Endothelial cell of umbilical vein (primary cell): ENCODE data around the gene CNTNAP2. TPM values are rescaled to one million over a fixed set of nuclear protein-coding genes. Genes with fewer than 3 reads are reported as not detected.
"Not testable (repeated sequence)": the region's sequence is repeated elsewhere in the genome, so short reads cannot be mapped to it uniquely, and the experiment has no call there.

Experiments
- BruUV-seq: library from RNA; stranded (reverse); fragments of 400-500 nt; replicated peaks from 2 replicates; lab custom pipeline; 2021; lab: Mats Ljungman, UMichigan
- CTCF ChIA-PET: fragments of 300-600, 350-600 bp; sonication (Branson Sonifier 250); formaldehyde crosslinking; loops from one replicate; lab custom pipeline; 2021; ENCODE audit warnings: antibody characterized with exemption, inconsistent platforms; lab: Charles Lee
- POLR2A ChIA-PET: fragments of 300-600, 350-600 bp; sonication (Branson Sonifier 250); formaldehyde crosslinking; loops from one replicate; lab custom pipeline; 2021; ENCODE audit warnings: antibody characterized with exemption, inconsistent platforms; lab: Charles Lee
- DNase-seq: peaks from one replicate; pipeline ENCODE4 v3.0.0-alpha.2; 2011; ENCODE audit warnings: low read depth, low spot score
- FAIRE-seq: peaks from 2 replicates; lab custom pipeline; 2011; peaks lifted over from hg19 to GRCh38; lab: Jason Lieb, UNC
- H2AFZ ChIP-seq: 2 replicates; pipeline ENCODE4 v1.6.0; 2012; ENCODE audit warnings: low read depth, low read length, control low read depth, inconsistent platforms
- H3K27ac ChIP-seq: 2 replicates; pipeline ENCODE4 v1.5.1; 2011; ENCODE audit warnings: low read depth, mild to moderate bottlenecking, control low read depth, low read length, moderate library complexity; ENCODE audit not compliant: insufficient read depth
- H3K27me3 ChIP-seq, 2 experiments: 2 replicates each; pipeline versions ENCODE4 v1.6.0 to v1.6.1; 2011; ENCODE audit warnings: low read length in 2 of 2, mixed read lengths in 1 of 2; ENCODE audit not compliant: control insufficient read depth in 2 of 2, insufficient read depth in 2 of 2
- H3K36me3 ChIP-seq, 2 experiments: 2 replicates in 1 of 2; 3 replicates in 1 of 2; pipeline ENCODE4 v1.5.1; 2011; ENCODE audit warnings: low read length in 2 of 2, mild to moderate bottlenecking in 1 of 2, moderate library complexity in 1 of 2; ENCODE audit not compliant: control insufficient read depth in 2 of 2, insufficient read depth in 2 of 2; ENCODE audit errors: extremely low read depth in 1 of 2
- H3K4me1 ChIP-seq: 3 replicates; pipeline ENCODE4 v1.5.1; 2011; ENCODE audit warnings: mild to moderate bottlenecking, low read length; ENCODE audit not compliant: control insufficient read depth, insufficient read depth; ENCODE audit errors: extremely low read depth
- H3K4me2 ChIP-seq: 2 replicates; pipeline ENCODE4 v1.6.1; 2011; ENCODE audit warnings: low read length, control low read depth, mixed read lengths; ENCODE audit not compliant: insufficient read depth
- H3K4me3 ChIP-seq, 3 experiments: fragments of 200-600 bp in 1 of 3; sonication (generic), shearing (Covaris generic) in 1 of 3; replicated peaks in 1 of 3; 2 replicates each; pipeline ENCODE4 v1.5.1; 2011 to 2016; ENCODE audit warnings: control low read depth in 3 of 3, low read length in 3 of 3, mild to moderate bottlenecking in 2 of 3, inconsistent platforms in 1 of 3, low read depth in 1 of 3, moderate library complexity in 1 of 3; ENCODE audit not compliant: insufficient read depth in 1 of 3
- H3K79me2 ChIP-seq: 2 replicates; pipeline ENCODE4 v1.6.0; 2012; ENCODE audit warnings: low read length, inconsistent platforms; ENCODE audit not compliant: control insufficient read depth, insufficient read depth
- H3K9ac ChIP-seq: replicated peaks from 2 replicates; pipeline ENCODE3; 2011; ENCODE audit warnings: low read length, control low read depth; ENCODE audit not compliant: insufficient read depth; ENCODE audit errors: extremely low read depth
- H3K9me1 ChIP-seq: replicated peaks from 3 replicates; pipeline ENCODE4 v1.6.0; 2011; ENCODE audit warnings: mild to moderate bottlenecking, low read length; ENCODE audit not compliant: control insufficient read depth, insufficient read depth; ENCODE audit errors: extremely low read depth
- H3K9me3 ChIP-seq: replicated peaks from 2 replicates; pipeline ENCODE4 v1.5.1; 2012; ENCODE audit warnings: low read length, inconsistent platforms; ENCODE audit not compliant: control insufficient read depth, insufficient read depth
- H4K20me1 ChIP-seq: replicated peaks from 2 replicates; pipeline ENCODE3; 2011; ENCODE audit warnings: mild to moderate bottlenecking, low read length; ENCODE audit not compliant: control insufficient read depth, insufficient read depth; ENCODE audit errors: extremely low read depth
- CTCF ChIP-seq, 2 donors: IDR thresholded peaks; 1 replicate in 1 of 2; 2 replicates in 1 of 2; pipeline ENCODE4 v1.5.1; 2011; ENCODE audit warnings: low read length in 2 of 2, mild to moderate bottlenecking in 2 of 2, moderate library complexity in 2 of 2, control low read depth in 1 of 2, inconsistent platforms in 1 of 2, low read depth in 1 of 2; ENCODE audit not compliant: insufficient read depth in 1 of 2; ENCODE audit errors: extremely low read depth in 1 of 2
- EZH2 ChIP-seq: IDR thresholded peaks from 2 replicates; pipeline ENCODE4 v1.6.1; 2012; ENCODE audit warnings: borderline replicate concordance, low read depth, mild to moderate bottlenecking, moderate library complexity, low read length, inconsistent platforms; ENCODE audit not compliant: severe bottlenecking
- FOS ChIP-seq: IDR thresholded peaks from 2 replicates; pipeline ENCODE4 v1.6.1; 2011; ENCODE audit warnings: mild to moderate bottlenecking, low read length, moderate library complexity, borderline replicate concordance; ENCODE audit not compliant: insufficient read depth
- GATA2 ChIP-seq: IDR thresholded peaks from 2 replicates; pipeline ENCODE4 v1.7.0; 2011; ENCODE audit warnings: low read depth, mild to moderate bottlenecking, moderate library complexity, mixed read lengths, low read length; ENCODE audit not compliant: insufficient read length, insufficient read depth
- JUN ChIP-seq: IDR thresholded peaks from 2 replicates; pipeline ENCODE4 v1.6.1; 2011; ENCODE audit warnings: borderline replicate concordance, low read depth; ENCODE audit not compliant: insufficient read length, insufficient read depth
- MYC ChIP-seq: IDR thresholded peaks from one replicate; pipeline ENCODE4 v1.6.1; 2011; ENCODE audit warnings: mild to moderate bottlenecking, low read depth, low read length
- POLR2A ChIP-seq: IDR thresholded peaks from 2 replicates; pipeline ENCODE4 v1.6.1; 2012; ENCODE audit warnings: low read depth, mild to moderate bottlenecking, control low read depth, low read length
- POLR2AphosphoS5 ChIP-seq: IDR thresholded peaks from 2 replicates; pipeline ENCODE4 v1.6.1; 2012; ENCODE audit warnings: low read depth, mild to moderate bottlenecking, control low read depth, low read length, moderate library complexity; ENCODE audit not compliant: insufficient read depth
- dilution Hi-C: fragments of 300-500 bp; cut with MboI; formaldehyde crosslinking; loops from one replicate; pipeline ENCODE4 v1.15.0; 2019; ENCODE audit warnings: low sequenced_read_pairs; ENCODE audit not compliant: extremely low pct_ligation_motif_present
- intact Hi-C: fragments of 100-400 bp; cut with micrococcal nuclease; formaldehyde crosslinking; loops from one replicate; pipeline ENCODE4 v1.10.0; 2022
- polyA plus RNA-seq, 4 experiments: library from polyadenylated mRNA; depleted of rRNA in 3 of 4; stranded (reverse) in 3 of 4; unstranded in 1 of 4; fragments of >200 nt; gene quantifications; 2 replicates each; pipeline versions ENCODE4 v1.2.1 to v1.2.3, GENCODE V29; 2011 to 2012; ENCODE audit warnings: missing spikeins in 1 of 4
- total RNA-seq: library from RNA; stranded (reverse); gene quantifications from 2 replicates; pipeline ENCODE4 v1.2.3, GENCODE V29; 2021
- TF ChIP-seq, protein P1 (sequence below): IDR thresholded peaks from 2 replicates; pipeline ENCODE4 v1.6.1; 2011; ENCODE audit not compliant: insufficient read depth, insufficient read length

Gene CNTNAP2
- total and polyA plus RNA-seq, 2 donors (not counting 3 experiments of a cell fraction or from before 2014, with no cell fraction given), result not detected

GRCh38 chr7:148461392-148462179 lies 2345.0 kb downstream of the CNTNAP2 start:
- Histone ChIP-seq H3K79me2 (no peaks in the 10 kb centered on the region), H3K9ac (no peak overlapping the region), H3K4me2 (no peak overlapping the region), H4K20me1 (no peaks in the 10 kb centered on the region), H3K4me3 (no peak overlapping the region), H3K4me1 (no peaks in the 10 kb centered on the region), H3K27me3 (no peaks in the 10 kb centered on the region), H3K9me3 (no peaks in the 10 kb centered on the region), H3K36me3 (no peaks in the 10 kb centered on the region), H2AFZ (no peak overlapping the region), H3K9me1 (no peaks in the 10 kb centered on the region), H3K27ac (no peak overlapping the region)
- intact Hi-C loops (no loop called here), dilution Hi-C loops (no loop called here)
- CTCF ChIA-PET, result no interaction called here
- POLR2A ChIA-PET, result no interaction called here
- TF ChIP-seq GATA2 (no peak), CTCF (IDR thresholded peaks at IDR 0.05; ENCODE audit: extremely low read depth in 1 of 2, insufficient read depth in 1 of 2, low read depth in 1 of 2, low read length in 2 of 2) (no peak), FOS (no peak), POLR2A (no peak), JUN (no peak), MYC (no peak), EZH2 (no peak), POLR2AphosphoS5 (no peak)
- TF ChIP-seq, protein P1, sequence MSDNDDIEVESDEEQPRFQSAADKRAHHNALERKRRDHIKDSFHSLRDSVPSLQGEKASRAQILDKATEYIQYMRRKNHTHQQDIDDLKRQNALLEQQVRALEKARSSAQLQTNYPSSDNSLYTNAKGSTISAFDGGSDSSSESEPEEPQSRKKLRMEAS, result no peak
- no peak for DNase-seq
- no peak for FAIRE-seq
- BruUV-seq, result no TSS peak

DNA sequence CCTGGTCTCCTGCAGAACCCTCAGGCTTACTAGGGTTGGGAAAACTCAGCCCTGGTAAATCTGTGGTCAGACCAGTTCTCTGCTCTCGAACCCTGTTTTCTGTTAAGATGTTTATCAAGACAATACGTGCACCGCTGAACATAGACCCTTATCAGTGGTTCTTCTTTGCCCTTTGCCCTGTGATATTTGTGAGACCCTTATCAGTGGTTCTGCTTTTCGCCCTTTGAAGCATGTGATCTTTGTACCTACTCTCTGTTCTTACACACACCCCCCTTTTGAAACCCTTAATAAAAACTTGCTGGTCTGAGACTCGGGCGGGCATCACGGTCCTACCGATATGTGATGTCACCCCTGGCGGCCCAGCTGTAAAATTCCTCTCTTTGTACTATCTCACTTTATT lies 2346.2 kb downstream of the CNTNAP2 start:
- H4K20me1 ChIP-seq, H2AFZ ChIP-seq, H3K27me3 ChIP-seq, H3K4me1 ChIP-seq, H3K9ac ChIP-seq, BruUV-seq, POLR2A ChIA-PET, dilution Hi-C loops, FAIRE-seq, H3K27ac ChIP-seq, DNase-seq, H3K4me3 ChIP-seq, H3K9me3 ChIP-seq, CTCF ChIA-PET, H3K79me2 ChIP-seq, H3K4me2 ChIP-seq, H3K9me1 ChIP-seq, intact Hi-C loops, H3K36me3 ChIP-seq: not testable (repeated sequence)
